GM12864 (cell line): ENCODE data around the gene TLR8.
"Not testable (repeated sequence)": the region's sequence is repeated elsewhere in the genome, so short reads cannot be mapped to it uniquely, and the experiment has no call there.

ENCODE experiments used
- DNase-seq: peaks from one replicate; pipeline ENCODE4 v3.0.0-alpha.2; 2011; ENCODE audit warnings: low read depth
- H3K4me3 ChIP-seq: 2 replicates; pipeline ENCODE4 v1.5.1; 2011; ENCODE audit warnings: mild to moderate bottlenecking, low read depth, low read length, control low read depth
- CTCF ChIP-seq: IDR thresholded peaks from 2 replicates; pipeline ENCODE4 v1.5.1; 2011; ENCODE audit warnings: low read depth, mild to moderate bottlenecking, moderate library complexity, low read length, control low read depth, inconsistent platforms; ENCODE audit errors: missing control alignments

TLR8 gene

GRCh38 chrX:12958461-12958860 is 52.0 kb downstream of the TLR8 start:
- TF ChIP-seq CTCF, result no peak
- DNase-seq, result no peak

GRCh38 chrX:12961196-12961718 is 54.8 kb downstream of the TLR8 start:
- no peak overlapping the region for H3K4me3 ChIP-seq
- TF ChIP-seq CTCF, result peak; percentile 9
- no peak for DNase-seq

More at GRCh38 chrX:12958461-12958860, 52.0 kb downstream of the TLR8 start:
- no peak overlapping the region for H3K4me3 ChIP-seq

- DNase-seq, result no peak
- no peak for TF ChIP-seq CTCF
- no peak overlapping the region for H3K4me3 ChIP-seq
Measured at GRCh38 chrX:12962041-12962504, 55.7 kb downstream of the TLR8 start.

GRCh38 chrX:12963210-12963850 is 56.9 kb downstream of the TLR8 start:
- not testable (repeated sequence) for DNase-seq, H3K4me3 ChIP-seq

- no peak for DNase-seq
- no peak for TF ChIP-seq CTCF
- H3K4me3 ChIP-seq, result no peak overlapping the region
Measured at GRCh38 chrX:12965131-12965940, 58.9 kb downstream of the TLR8 start.

GRCh38 chrX:12966151-12966550 is 59.7 kb downstream of the TLR8 start:
- no peak for DNase-seq
- H3K4me3 ChIP-seq, result no peak overlapping the region
- no peak for TF ChIP-seq CTCF

GRCh38 chrX:12967711-12968465 is 61.5 kb downstream of the TLR8 start:
- TF ChIP-seq CTCF, result no peak
- H3K4me3 ChIP-seq, result no peak overlapping the region
- DNase-seq, result no peak
